GM23338 (cell line): Measurements from ENCODE around the gene STAT4.

Experiments used
- EZH2 ChIP-seq: fragments of 200-600 bp; sonication (generic); IDR thresholded peaks from one replicate; pipeline ENCODE4 v1.8.0; 2017; ENCODE audit warnings: antibody characterized with exemption, mild to moderate bottlenecking, low read depth; ENCODE audit not compliant: unreplicated experiment
- POLR2AphosphoS5 ChIP-seq: IDR thresholded peaks from 2 replicates; pipeline ENCODE4 v1.6.1; 2016; ENCODE audit warnings: antibody characterized with exemption, low read depth
- TF ChIP-seq, protein P1 (sequence below), 2 experiments: fragments of 200-600 bp in 1 of 2; sonication (generic) in 1 of 2; conservative IDR thresholded peaks; 2 replicates each; pipeline versions ENCODE4 v1.5.1 to v1.6.1; 2016 to 2017; ENCODE audit warnings: antibody characterized with exemption in 2 of 2, low read depth in 2 of 2, mild to moderate bottlenecking in 2 of 2, moderate library complexity in 1 of 2
- TF ChIP-seq, protein P2 (sequence below): IDR thresholded peaks from 2 replicates; pipeline ENCODE4 v1.6.1; 2016; ENCODE audit warnings: antibody characterized with exemption

- TF ChIP-seq, protein P1, sequence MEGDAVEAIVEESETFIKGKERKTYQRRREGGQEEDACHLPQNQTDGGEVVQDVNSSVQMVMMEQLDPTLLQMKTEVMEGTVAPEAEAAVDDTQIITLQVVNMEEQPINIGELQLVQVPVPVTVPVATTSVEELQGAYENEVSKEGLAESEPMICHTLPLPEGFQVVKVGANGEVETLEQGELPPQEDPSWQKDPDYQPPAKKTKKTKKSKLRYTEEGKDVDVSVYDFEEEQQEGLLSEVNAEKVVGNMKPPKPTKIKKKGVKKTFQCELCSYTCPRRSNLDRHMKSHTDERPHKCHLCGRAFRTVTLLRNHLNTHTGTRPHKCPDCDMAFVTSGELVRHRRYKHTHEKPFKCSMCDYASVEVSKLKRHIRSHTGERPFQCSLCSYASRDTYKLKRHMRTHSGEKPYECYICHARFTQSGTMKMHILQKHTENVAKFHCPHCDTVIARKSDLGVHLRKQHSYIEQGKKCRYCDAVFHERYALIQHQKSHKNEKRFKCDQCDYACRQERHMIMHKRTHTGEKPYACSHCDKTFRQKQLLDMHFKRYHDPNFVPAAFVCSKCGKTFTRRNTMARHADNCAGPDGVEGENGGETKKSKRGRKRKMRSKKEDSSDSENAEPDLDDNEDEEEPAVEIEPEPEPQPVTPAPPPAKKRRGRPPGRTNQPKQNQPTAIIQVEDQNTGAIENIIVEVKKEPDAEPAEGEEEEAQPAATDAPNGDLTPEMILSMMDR (conservative IDR thresholded peaks at IDR 0.05; ENCODE audit: low read depth in 2 of 2) = no peak
- no peak for TF ChIP-seq EZH2
- TF ChIP-seq POLR2AphosphoS5 = no peak
- TF ChIP-seq, protein P2, sequence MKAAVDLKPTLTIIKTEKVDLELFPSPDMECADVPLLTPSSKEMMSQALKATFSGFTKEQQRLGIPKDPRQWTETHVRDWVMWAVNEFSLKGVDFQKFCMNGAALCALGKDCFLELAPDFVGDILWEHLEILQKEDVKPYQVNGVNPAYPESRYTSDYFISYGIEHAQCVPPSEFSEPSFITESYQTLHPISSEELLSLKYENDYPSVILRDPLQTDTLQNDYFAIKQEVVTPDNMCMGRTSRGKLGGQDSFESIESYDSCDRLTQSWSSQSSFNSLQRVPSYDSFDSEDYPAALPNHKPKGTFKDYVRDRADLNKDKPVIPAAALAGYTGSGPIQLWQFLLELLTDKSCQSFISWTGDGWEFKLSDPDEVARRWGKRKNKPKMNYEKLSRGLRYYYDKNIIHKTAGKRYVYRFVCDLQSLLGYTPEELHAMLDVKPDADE = no peak
These were observed 36.3 kb downstream of the STAT4 start for GRCh38 chr2:191114403-191114886.
